ENCODE data around the gene SAG. TPM values are rescaled to one million over a fixed set of nuclear protein-coding genes. Genes with fewer than 3 reads are reported as not detected.

SAG gene
- total RNA-seq, 3 donors from 2014 or later: not detected

- DNase-seq (ENCODE audit: low spot score in 2 of 2): no peak
- TF ChIP-seq CTCF (IDR thresholded peaks at IDR 0.05) (no peak), POLR2AphosphoS5 (IDR thresholded peaks at IDR 0.05) (no peak), POLR2A (IDR thresholded peaks at IDR 0.05) (no peak)
- Histone ChIP-seq H3K27me3 (no peaks in the 10 kb centered on the region), H3K27ac (no peak overlapping the region), H3K4me3 (no peak overlapping the region), H3K36me3 (peaks cover 12% of the 10 kb centered on the region), H3K4me1 (no peaks in the 10 kb centered on the region), H3K9me3 (no peaks in the 10 kb centered on the region)
- intact Hi-C loops (cut with DNase I; ENCODE audit: low total_unique reads): no loop called here
These were observed 11.7 kb upstream of the SAG start for GRCh38 chr2:233295891-233296290.

GRCh38 chr2:233297076-233297475 lies 10.5 kb upstream of the SAG start:
- no peak for TF ChIP-seq POLR2AphosphoS5 (IDR thresholded peaks at IDR 0.05)
- no peak for TF ChIP-seq POLR2A (IDR thresholded peaks at IDR 0.05)
- Histone ChIP-seq H3K36me3 (peaks cover 12% of the 10 kb centered on the region), H3K27ac (no peak overlapping the region), H3K4me1 (no peaks in the 10 kb centered on the region), H3K27me3 (no peaks in the 10 kb centered on the region), H3K9me3 (no peaks in the 10 kb centered on the region), H3K4me3 (no peak overlapping the region)
- DNase-seq (ENCODE audit: low spot score in 2 of 2): no peak
- intact Hi-C loops (cut with DNase I; ENCODE audit: low total_unique reads): no loop called here

GRCh38 chr2:233300401-233300800 lies 7.2 kb upstream of the SAG start:
- TF ChIP-seq POLR2A (IDR thresholded peaks at IDR 0.05) (no peak), POLR2AphosphoS5 (IDR thresholded peaks at IDR 0.05) (no peak), CTCF (IDR thresholded peaks at IDR 0.05) (no peak)
- intact Hi-C loops (cut with DNase I; ENCODE audit: low total_unique reads): no loop called here
- no peak overlapping the region for H3K27ac ChIP-seq
- H3K4me3 ChIP-seq: no peak overlapping the region
- H3K9me3 ChIP-seq: no peaks in the 10 kb centered on the region
- H3K36me3 ChIP-seq: no peaks in the 10 kb centered on the region
- no peaks in the 10 kb centered on the region for H3K27me3 ChIP-seq
- no peak for DNase-seq (ENCODE audit: low spot score in 2 of 2)
- H3K4me1 ChIP-seq: no peaks in the 10 kb centered on the region

- Histone ChIP-seq H3K27ac (no peak overlapping the region), H3K9me3 (no peaks in the 10 kb centered on the region), H3K4me1 (no peaks in the 10 kb centered on the region), H3K36me3 (no peaks in the 10 kb centered on the region), H3K27me3 (no peaks in the 10 kb centered on the region), H3K4me3 (no peak overlapping the region)
- intact Hi-C loops (cut with DNase I; ENCODE audit: low total_unique reads): no loop called here
- no peak for DNase-seq (ENCODE audit: low spot score in 2 of 2)
- no peak for TF ChIP-seq CTCF (IDR thresholded peaks at IDR 0.05)
- TF ChIP-seq POLR2AphosphoS5 (IDR thresholded peaks at IDR 0.05): no peak
- TF ChIP-seq POLR2A (IDR thresholded peaks at IDR 0.05): no peak
These were observed 6.4 kb upstream of the SAG start for GRCh38 chr2:233301248-233301647.

GRCh38 chr2:233301811-233302210 lies 5.8 kb upstream of the SAG start:
- no peak for DNase-seq (ENCODE audit: low spot score in 2 of 2)
- Histone ChIP-seq H3K36me3 (no peaks in the 10 kb centered on the region), H3K9me3 (no peaks in the 10 kb centered on the region), H3K27me3 (no peaks in the 10 kb centered on the region), H3K4me3 (no peak overlapping the region), H3K27ac (no peak overlapping the region), H3K4me1 (no peaks in the 10 kb centered on the region)
- no peak for TF ChIP-seq CTCF (IDR thresholded peaks at IDR 0.05)
- TF ChIP-seq POLR2A (IDR thresholded peaks at IDR 0.05): no peak
- TF ChIP-seq POLR2AphosphoS5 (IDR thresholded peaks at IDR 0.05): no peak
- intact Hi-C loops (cut with DNase I; ENCODE audit: low total_unique reads): no loop called here

- H3K27me3 ChIP-seq: no peaks in the 10 kb centered on the region
- H3K9me3 ChIP-seq: no peaks in the 10 kb centered on the region
- H3K4me1 ChIP-seq: no peaks in the 10 kb centered on the region
- no peak overlapping the region for H3K4me3 ChIP-seq
- no peaks in the 10 kb centered on the region for H3K36me3 ChIP-seq
- H3K27ac ChIP-seq: no peak overlapping the region
- intact Hi-C loops (cut with DNase I; ENCODE audit: low total_unique reads): no loop called here
- TF ChIP-seq CTCF (IDR thresholded peaks at IDR 0.05) (no peak), POLR2AphosphoS5 (IDR thresholded peaks at IDR 0.05) (no peak), POLR2A (IDR thresholded peaks at IDR 0.05) (no peak)
- no peak for DNase-seq (ENCODE audit: low spot score in 2 of 2)
These were observed 4.4 kb upstream of the SAG start for GRCh38 chr2:233303252-233303651.

Data from breast epithelium (tissue), 4 donors.